ENCODE data around the gene DYNLRB1. TPM values are rescaled to one million over a fixed set of nuclear protein-coding genes. Genes with fewer than 3 reads are reported as not detected.
"Not testable (repeated sequence)": the region's sequence is repeated elsewhere in the genome, so short reads cannot be mapped to it uniquely, and the experiment has no call there.

The DYNLRB1 gene
- total and polyA plus RNA-seq, 12 donors: 132 to 408 (median 152) TPM

- Histone ChIP-seq H3K27ac (peak overlapping the region in 9 of 10 donors; percentile 85 to 98 (median 96)), H3K4me1 (peaks cover 0 to 80% (median 43%) of the 10 kb centered on the region in 9 donors), H3K4me3 (peak overlapping the region; percentile 48 to 92 (median 74)), H3K27me3 (no peaks in the 10 kb centered on the region), H3K9me3 (no peaks in the 10 kb centered on the region), H3K36me3 (peaks cover 0 to 40% (median 8%) of the 10 kb centered on the region in 9 donors)
- no peak for TF ChIP-seq CTCF (IDR thresholded peaks at IDR 0.05)
- no peak for ATAC-seq
- 0 to 1% methylated on average over 3 of the region's 3 CpGs for WGBS, 2 donors
- no peak for DNase-seq
- intact Hi-C loops (cut with DNase I): loop anchor here in 2 of 10 donors (5.0 to 10.0 kb wide), 2 partner anchors 205 to 662 kb away; no protein-coding TSS in a partner anchor
Observed at GRCh38 chr20:34517114-34517505, 888 bp downstream of the DYNLRB1 start.

DNA sequence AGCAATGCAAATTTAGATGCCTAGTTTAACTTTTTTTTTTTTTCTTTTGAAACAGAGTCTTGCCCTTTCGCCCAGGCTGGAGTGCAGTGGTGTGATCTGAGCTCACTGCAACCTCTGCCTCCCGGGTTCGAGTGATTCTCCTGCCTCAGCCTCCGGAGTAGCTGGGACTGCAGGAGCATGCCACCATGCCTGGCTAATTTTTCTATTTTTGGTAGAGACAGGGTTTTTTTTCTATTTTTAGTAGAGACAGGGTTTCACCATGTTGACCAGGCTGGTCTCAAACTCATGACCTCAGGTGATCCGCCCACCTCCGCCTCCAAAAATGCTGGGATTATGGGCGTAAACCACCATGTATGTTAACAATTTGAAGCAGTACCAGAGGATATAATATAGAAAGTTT, 2.6 kb downstream of the DYNLRB1 start:
- H3K4me3 ChIP-seq, H3K27ac ChIP-seq, H3K27me3 ChIP-seq, DNase-seq, H3K9me3 ChIP-seq, ATAC-seq: not testable (repeated sequence)
- intact Hi-C loops (cut with DNase I): loop anchor here in 2 of 10 donors (5.0 to 10.0 kb wide), 2 partner anchors 207 to 664 kb away; no protein-coding TSS in a partner anchor
- H3K36me3 ChIP-seq: peaks cover 0 to 35% (median 8%) of the 10 kb centered on the region in 9 donors
- H3K4me1 ChIP-seq: peaks cover 4 to 86% (median 56%) of the 10 kb centered on the region in 9 donors
- 89 to 93% methylated on average over 7 of the region's 7 CpGs for WGBS, 2 donors

DNA sequence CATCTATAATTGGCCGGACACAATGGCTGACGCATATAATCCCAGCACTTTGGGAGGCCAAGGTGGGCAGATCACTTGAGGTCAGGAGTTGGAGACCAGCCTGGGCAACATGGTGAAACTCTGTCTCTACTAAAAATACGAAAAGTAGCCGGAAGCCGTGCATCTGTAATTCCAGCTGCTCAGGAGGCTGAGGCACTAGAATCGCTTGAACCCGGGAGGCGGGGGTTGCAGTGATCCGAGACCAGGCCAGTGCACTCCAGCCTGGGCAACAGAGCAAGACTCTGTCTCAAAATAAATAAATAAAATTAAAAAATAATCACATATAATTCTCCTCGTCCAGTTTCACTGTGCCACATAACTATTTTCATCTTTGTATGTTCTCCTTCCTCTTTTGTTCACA, 3.6 kb downstream of the DYNLRB1 start:
- WGBS, 2 donors: 90 to 92% methylated on average over 10 of the region's 10 CpGs
- H3K4me3 ChIP-seq, H3K9me3 ChIP-seq, ATAC-seq, DNase-seq, H3K27me3 ChIP-seq, H3K27ac ChIP-seq: not testable (repeated sequence)
- Histone ChIP-seq H3K4me1 (peaks cover 4 to 87% (median 61%) of the 10 kb centered on the region in 9 donors), H3K36me3 (peaks cover 0 to 42% (median 8%) of the 10 kb centered on the region in 9 donors)
- intact Hi-C loops (cut with DNase I): loop anchor here in 7 of 10 donors (5.0 to 10.0 kb wide), 5 partner anchors 205 to 665 kb away; no protein-coding TSS in a partner anchor

- Histone ChIP-seq H3K9me3 (no peaks in the 10 kb centered on the region), H3K4me3 (no peak overlapping the region), H3K27ac (peak overlapping the region in 6 of 10 donors; percentile 7 to 57 (median 38)), H3K36me3 (peaks cover 0 to 72% (median 22%) of the 10 kb centered on the region in 9 donors), H3K27me3 (no peaks in the 10 kb centered on the region), H3K4me1 (peaks cover 13 to 89% (median 60%) of the 10 kb centered on the region in 9 donors)
- peak in 8 of 9 donors; percentile 21 to 63 (median 52) for TF ChIP-seq CTCF (IDR thresholded peaks at IDR 0.05)
- ATAC-seq (peak in 7 of 8 donors; percentile 12 to 57 (median 36)), DNase-seq (no peak)
- intact Hi-C loops (cut with DNase I): loop anchor here in 6 of 10 donors (5.0 to 10.0 kb wide), 4 partner anchors 208 to 331 kb away; no protein-coding TSS in a partner anchor
- WGBS, 2 donors: 54 to 57% methylated on average over 17 of the region's 17 CpGs
Observed at GRCh38 chr20:34522969-34523871, 7.0 kb downstream of the DYNLRB1 start.

- Histone ChIP-seq H3K27ac (peak overlapping the region in 2 of 10 donors; percentile 33 to 57), H3K9me3 (no peaks in the 10 kb centered on the region), H3K27me3 (no peaks in the 10 kb centered on the region), H3K4me1 (peaks cover 16 to 89% (median 52%) of the 10 kb centered on the region in 9 donors), H3K36me3 (peaks cover 0 to 72% (median 18%) of the 10 kb centered on the region in 9 donors), H3K4me3 (no peak overlapping the region)
- TF ChIP-seq CTCF (IDR thresholded peaks at IDR 0.05): no peak
- WGBS, 2 donors: 90 to 95% methylated on average over 11 of the region's 11 CpGs
- DNase-seq (no peak), ATAC-seq (no peak)
- intact Hi-C loops (cut with DNase I): loop anchor here in 6 of 10 donors (5.0 to 10.0 kb wide), 4 partner anchors 210 to 332 kb away; no protein-coding TSS in a partner anchor
Observed at GRCh38 chr20:34524426-34524825, 8.2 kb downstream of the DYNLRB1 start.

Measured in heart right ventricle (tissue), 16 donors.